GM21825 (cell line): Measurements from ENCODE around the gene NTM.

Source experiments
- ATAC-seq: cut with Tn5 transposase; IDR thresholded peaks from one replicate; pipeline ENCODE4 v1.9.1; 2021; ENCODE audit warnings: mild to moderate bottlenecking, moderate library complexity; ENCODE audit not compliant: unreplicated experiment

The NTM gene

GRCh38 chr11:131976021-131976420, 605.6 kb downstream of the NTM start:
- ATAC-seq, result no peak

GRCh38 chr11:131977231-131977630, 606.8 kb downstream of the NTM start:
- ATAC-seq, result no peak

GRCh38 chr11:131977854-131978253, 607.4 kb downstream of the NTM start:
- no peak for ATAC-seq

- ATAC-seq, result no peak
These were observed 607.9 kb downstream of the NTM start for GRCh38 chr11:131978351-131978750.

GRCh38 chr11:131979364-131979763, 608.9 kb downstream of the NTM start:
- no peak for ATAC-seq

- no peak for ATAC-seq
These were observed 609.8 kb downstream of the NTM start for GRCh38 chr11:131980199-131980598.

- no peak for ATAC-seq
These were observed 610.7 kb downstream of the NTM start for GRCh38 chr11:131980888-131981668.

- ATAC-seq, result no peak
These were observed 611.7 kb downstream of the NTM start for GRCh38 chr11:131982154-131982553.

GRCh38 chr11:131985846-131986301, 615.5 kb downstream of the NTM start:
- no peak for ATAC-seq

- no peak for ATAC-seq
These were observed 617.3 kb downstream of the NTM start for GRCh38 chr11:131987703-131988102.

GRCh38 chr11:131991606-131992005, 621.2 kb downstream of the NTM start:
- ATAC-seq, result no peak

GRCh38 chr11:131993246-131993645, 622.8 kb downstream of the NTM start:
- no peak for ATAC-seq

- ATAC-seq, result no peak
These were observed 627.6 kb downstream of the NTM start for GRCh38 chr11:131998020-131998419.

GRCh38 chr11:131999084-131999483, 628.7 kb downstream of the NTM start:
- no peak for ATAC-seq

- ATAC-seq, result no peak
These were observed 629.5 kb downstream of the NTM start for GRCh38 chr11:131999955-132000354.

GRCh38 chr11:132005887-132006286, 635.5 kb downstream of the NTM start:
- no peak for ATAC-seq

- no peak for ATAC-seq
These were observed 636.6 kb downstream of the NTM start for GRCh38 chr11:132006884-132007580.

GRCh38 chr11:132008226-132008625, 637.8 kb downstream of the NTM start:
- ATAC-seq, result no peak

GRCh38 chr11:132008872-132009271, 638.5 kb downstream of the NTM start:
- no peak for ATAC-seq

- no peak for ATAC-seq
These were observed 649.6 kb downstream of the NTM start for GRCh38 chr11:132020001-132020400.

GRCh38 chr11:132022285-132022684, 651.9 kb downstream of the NTM start:
- no peak for ATAC-seq

- ATAC-seq, result no peak
These were observed 652.5 kb downstream of the NTM start for GRCh38 chr11:132022733-132023478.
